MM.1S (cell line): ENCODE results near the gene PAXX.

ENCODE experiments used
- DNase-seq: peaks from one replicate; pipeline ENCODE4 v3.0.0-alpha.2; 2015
- H2AFZ ChIP-seq: fragments of 300-600 bp; sonication (generic); 2 replicates; pipeline ENCODE4 v1.6.0; 2016; ENCODE audit warnings: antibody characterized with exemption, low read length
- H3F3A ChIP-seq: fragments of 300-600 bp; sonication (generic); 2 replicates; pipeline ENCODE4 v1.6.1; 2016; ENCODE audit warnings: mild to moderate bottlenecking, antibody characterized with exemption, low read length, moderate library complexity, mixed read lengths; ENCODE audit not compliant: insufficient read depth
- H3K27ac ChIP-seq: fragments of 300-600 bp; sonication (generic); 2 replicates; pipeline ENCODE4 v1.5.1; 2016; ENCODE audit warnings: mild to moderate bottlenecking, low read length
- H3K27me3 ChIP-seq: fragments of 300-600 bp; sonication (generic); replicated peaks from 2 replicates; pipeline ENCODE4 v1.6.0; 2016; ENCODE audit warnings: low read length; ENCODE audit not compliant: insufficient read depth
- H3K36me3 ChIP-seq: fragments of 300-600 bp; sonication (generic); replicated peaks from 2 replicates; pipeline ENCODE4 v1.6.1; 2016; ENCODE audit warnings: mild to moderate bottlenecking, low read length, mixed read lengths; ENCODE audit not compliant: insufficient read depth
- H3K4me1 ChIP-seq: fragments of 300-600 bp; sonication (generic); 2 replicates; pipeline ENCODE4 v1.6.1; 2016; ENCODE audit warnings: low read length, mixed read lengths
- H3K4me2 ChIP-seq: fragments of 300-600 bp; sonication (generic); 2 replicates; pipeline ENCODE4 v1.6.0; 2016; ENCODE audit warnings: low read depth, low read length
- H3K4me3 ChIP-seq: fragments of 300-600 bp; sonication (generic); 2 replicates; pipeline ENCODE4 v1.5.1; 2016; ENCODE audit warnings: low read length, mixed read lengths
- H3K79me2 ChIP-seq: fragments of 300-600 bp; sonication (generic); 2 replicates; pipeline ENCODE4 v1.6.1; 2016; ENCODE audit warnings: mixed run types, low read length, mixed read lengths
- H3K9ac ChIP-seq: fragments of 300-600 bp; sonication (generic); 2 replicates; pipeline ENCODE4 v1.6.1; 2016; ENCODE audit warnings: low read length, mixed read lengths
- H3K9me2 ChIP-seq: fragments of 300-600 bp; sonication (generic); replicated peaks from 2 replicates; pipeline ENCODE4 v1.6.1; 2016; ENCODE audit warnings: mild to moderate bottlenecking, low read length, mixed read lengths; ENCODE audit not compliant: insufficient read depth
- H3K9me3 ChIP-seq: fragments of 300-600 bp; sonication (generic); replicated peaks from 2 replicates; pipeline ENCODE4 v1.6.1; 2016; ENCODE audit warnings: mild to moderate bottlenecking, low read length, mixed read lengths; ENCODE audit not compliant: insufficient read depth
- H4K20me1 ChIP-seq: fragments of 300-600 bp; sonication (generic); 2 replicates; pipeline ENCODE4 v1.6.1; 2016; ENCODE audit warnings: mild to moderate bottlenecking, low read length, moderate library complexity, mixed read lengths; ENCODE audit not compliant: insufficient read depth
- EZH2 ChIP-seq: fragments of 300-600 bp; sonication (generic); optimal IDR thresholded peaks from 2 replicates; pipeline ENCODE3; 2017; ENCODE audit warnings: low read depth, mild to moderate bottlenecking, antibody characterized with exemption, low read length, mixed read lengths
- EZH2phosphoT487 ChIP-seq: fragments of 300-600 bp; sonication (generic); IDR thresholded peaks from 2 replicates; pipeline ENCODE4 v1.6.1; 2018; ENCODE audit warnings: antibody characterized with exemption, low read length
- TF ChIP-seq, protein P1 (sequence below): fragments of 300-600 bp; sonication (generic); IDR thresholded peaks from 2 replicates; pipeline ENCODE4 v1.5.1; 2016; ENCODE audit warnings: antibody characterized with exemption, low read length, mixed read lengths

PAXX gene

DNA sequence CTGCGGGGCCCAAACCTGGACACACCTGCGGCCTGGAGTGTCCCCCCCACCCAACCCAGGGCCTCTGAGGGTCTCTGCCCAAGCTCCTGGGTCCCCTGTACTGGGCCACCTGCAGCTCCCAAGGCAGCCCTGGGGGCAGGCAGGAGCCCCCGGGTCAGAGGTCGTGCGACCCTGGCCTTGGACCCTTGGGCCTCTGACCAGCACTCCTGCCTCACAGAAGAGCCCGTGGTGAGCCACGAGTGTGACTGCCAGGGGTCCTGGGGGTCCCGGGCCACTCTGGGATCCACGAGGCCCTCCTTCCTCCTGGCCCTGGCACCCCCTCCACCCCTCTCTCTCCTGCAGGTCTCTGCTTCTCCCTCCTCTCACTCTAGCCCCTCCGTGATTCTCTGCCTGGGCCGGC lies 19.9 kb upstream of the PAXX start:
- DNase-seq = no peak
- Histone ChIP-seq H3F3A (no peaks in the 10 kb centered on the region), H3K9me2 (no peaks in the 10 kb centered on the region), H3K4me3 (no peak overlapping the region), H3K4me1 (no peaks in the 10 kb centered on the region), H3K79me2 (no peaks in the 10 kb centered on the region), H3K4me2 (no peak overlapping the region), H3K9me3 (no peaks in the 10 kb centered on the region), H3K9ac (no peak overlapping the region), H3K27ac (no peak overlapping the region), H3K36me3 (no peaks in the 10 kb centered on the region), H4K20me1 (no peaks in the 10 kb centered on the region), H2AFZ (no peak overlapping the region), H3K27me3 (peaks cover 85% of the 10 kb centered on the region)
- TF ChIP-seq, protein P1, sequence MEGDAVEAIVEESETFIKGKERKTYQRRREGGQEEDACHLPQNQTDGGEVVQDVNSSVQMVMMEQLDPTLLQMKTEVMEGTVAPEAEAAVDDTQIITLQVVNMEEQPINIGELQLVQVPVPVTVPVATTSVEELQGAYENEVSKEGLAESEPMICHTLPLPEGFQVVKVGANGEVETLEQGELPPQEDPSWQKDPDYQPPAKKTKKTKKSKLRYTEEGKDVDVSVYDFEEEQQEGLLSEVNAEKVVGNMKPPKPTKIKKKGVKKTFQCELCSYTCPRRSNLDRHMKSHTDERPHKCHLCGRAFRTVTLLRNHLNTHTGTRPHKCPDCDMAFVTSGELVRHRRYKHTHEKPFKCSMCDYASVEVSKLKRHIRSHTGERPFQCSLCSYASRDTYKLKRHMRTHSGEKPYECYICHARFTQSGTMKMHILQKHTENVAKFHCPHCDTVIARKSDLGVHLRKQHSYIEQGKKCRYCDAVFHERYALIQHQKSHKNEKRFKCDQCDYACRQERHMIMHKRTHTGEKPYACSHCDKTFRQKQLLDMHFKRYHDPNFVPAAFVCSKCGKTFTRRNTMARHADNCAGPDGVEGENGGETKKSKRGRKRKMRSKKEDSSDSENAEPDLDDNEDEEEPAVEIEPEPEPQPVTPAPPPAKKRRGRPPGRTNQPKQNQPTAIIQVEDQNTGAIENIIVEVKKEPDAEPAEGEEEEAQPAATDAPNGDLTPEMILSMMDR = no peak
- TF ChIP-seq EZH2 = no peak
- TF ChIP-seq EZH2phosphoT487 = no peak

DNA sequence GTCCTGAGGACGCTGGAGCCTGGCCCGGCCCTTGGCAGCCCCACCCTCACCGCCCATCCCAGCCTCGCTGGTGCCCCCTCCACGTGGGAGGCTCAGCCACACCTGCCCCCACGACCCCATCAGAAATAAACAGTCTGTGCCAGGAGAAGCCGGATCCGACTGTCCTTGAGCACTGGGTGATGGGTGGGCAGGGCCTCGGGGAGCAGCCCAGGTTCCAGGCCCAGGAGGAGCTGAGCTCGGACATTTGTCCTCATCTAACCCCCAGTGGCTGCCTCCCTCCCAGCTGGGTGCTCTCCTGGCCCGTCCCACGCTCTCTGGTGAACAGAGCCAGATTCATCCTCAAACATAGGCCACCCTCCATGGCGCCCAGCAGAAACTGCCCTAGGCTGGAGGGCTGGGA lies 19.5 kb upstream of the PAXX start:
- Histone ChIP-seq H3K4me2 (no peak overlapping the region), H3K9me3 (no peaks in the 10 kb centered on the region), H3K9ac (no peak overlapping the region), H2AFZ (no peak overlapping the region), H4K20me1 (no peaks in the 10 kb centered on the region), H3K36me3 (no peaks in the 10 kb centered on the region), H3K27me3 (peaks cover 85% of the 10 kb centered on the region), H3K4me3 (no peak overlapping the region), H3K4me1 (no peaks in the 10 kb centered on the region), H3K9me2 (no peaks in the 10 kb centered on the region), H3F3A (no peaks in the 10 kb centered on the region), H3K79me2 (no peaks in the 10 kb centered on the region), H3K27ac (no peak overlapping the region)
- DNase-seq = no peak
- TF ChIP-seq EZH2phosphoT487 (no peak), EZH2 (no peak)
- TF ChIP-seq, protein P1 = no peak

- H3K9ac ChIP-seq = no peak overlapping the region
- H4K20me1 ChIP-seq = no peaks in the 10 kb centered on the region
- H3F3A ChIP-seq = no peaks in the 10 kb centered on the region
- DNase-seq = no peak
- H2AFZ ChIP-seq = no peak overlapping the region
- TF ChIP-seq EZH2 (no peak), EZH2phosphoT487 (no peak)
- TF ChIP-seq, protein P1 = no peak
- no peaks in the 10 kb centered on the region for H3K9me3 ChIP-seq
- no peak overlapping the region for H3K4me3 ChIP-seq
- H3K36me3 ChIP-seq = no peaks in the 10 kb centered on the region
- H3K27ac ChIP-seq = no peak overlapping the region
- no peaks in the 10 kb centered on the region for H3K9me2 ChIP-seq
- H3K79me2 ChIP-seq = no peaks in the 10 kb centered on the region
- H3K4me2 ChIP-seq = no peak overlapping the region
- peaks cover 75% of the 10 kb centered on the region for H3K27me3 ChIP-seq
- no peaks in the 10 kb centered on the region for H3K4me1 ChIP-seq
These were observed 18.3 kb upstream of the PAXX start for GRCh38 chr9:136973618-136974617.
